CD8-positive, alpha-beta memory T cell (primary cell): ENCODE data around the gene PSMB11. TPM values are rescaled to one million over a fixed set of nuclear protein-coding genes. Genes with fewer than 3 reads are reported as not detected.

Experiments
- CTCF ChIA-PET: fragments of 350-600 bp; sonication (Branson Sonifier 250); formaldehyde crosslinking; loops from one replicate; lab custom pipeline; 2021; ENCODE audit warnings: antibody characterized with exemption; lab: Charles Lee
- POLR2A ChIA-PET: fragments of 350-600 bp; sonication (Branson Sonifier 250); formaldehyde crosslinking; loops from one replicate; lab custom pipeline; 2021; ENCODE audit warnings: antibody characterized with exemption; lab: Charles Lee
- DNase-seq, 5 donors: peaks; one replicate each; pipeline versions ENCODE4 v3.0.0 to v3.0.0-alpha.2; 2020 to 2022; ENCODE audit warnings: mixed read lengths in 1 of 5
- H3K27ac ChIP-seq: one replicate; pipeline ENCODE4 v1.7.0; 2013; ENCODE audit warnings: low read depth, mild to moderate bottlenecking, low read length, moderate library complexity
- H3K27me3 ChIP-seq: 2 replicates; pipeline ENCODE4 v1.7.0; 2013; ENCODE audit warnings: low read length, mild to moderate bottlenecking; ENCODE audit not compliant: insufficient read depth, poor library complexity, severe bottlenecking
- H3K36me3 ChIP-seq: 2 replicates; pipeline ENCODE4 v1.7.0; 2013; ENCODE audit warnings: mild to moderate bottlenecking, low read length, moderate library complexity; ENCODE audit not compliant: insufficient read depth
- H3K4me1 ChIP-seq: 2 replicates; pipeline ENCODE4 v1.7.0; 2013; ENCODE audit warnings: mild to moderate bottlenecking, low read length, moderate library complexity; ENCODE audit not compliant: insufficient read depth
- H3K4me3 ChIP-seq: 2 replicates; pipeline ENCODE4 v1.7.0; 2013; ENCODE audit warnings: mild to moderate bottlenecking, low read length
- H3K9me3 ChIP-seq: 2 replicates; pipeline ENCODE4 v1.7.0; 2013; ENCODE audit warnings: mild to moderate bottlenecking, low read length
- H3K27ac Mint-ChIP-seq, 8 donors: one replicate each; pipeline ENCODE4 v1.8.0; 2020 to 2021; ENCODE audit warnings: mixed read lengths in 8 of 8, mild to moderate bottlenecking in 6 of 8, inconsistent platforms in 3 of 8, moderate library complexity in 3 of 8
- H3K27me3 Mint-ChIP-seq, 2 donors: one replicate each; pipeline ENCODE4 v1.8.0; 2020 to 2021; ENCODE audit warnings: mixed read lengths in 2 of 2, mild to moderate bottlenecking in 1 of 2, moderate library complexity in 1 of 2
- H3K36me3 Mint-ChIP-seq, 3 donors: one replicate each; pipeline ENCODE4 v1.8.0; 2020 to 2021; ENCODE audit warnings: mixed read lengths in 3 of 3, inconsistent platforms in 1 of 3, mild to moderate bottlenecking in 1 of 3
- H3K4me1 Mint-ChIP-seq, 3 donors: one replicate each; pipeline ENCODE4 v1.8.0; 2020 to 2021; ENCODE audit warnings: mixed read lengths in 3 of 3, inconsistent platforms in 1 of 3, mild to moderate bottlenecking in 1 of 3
- H3K4me3 Mint-ChIP-seq, 7 donors: one replicate each; pipeline ENCODE4 v1.8.0; 2020 to 2021; ENCODE audit warnings: mixed read lengths in 7 of 7, mild to moderate bottlenecking in 6 of 7, moderate library complexity in 4 of 7, inconsistent platforms in 2 of 7
- H3K9me3 Mint-ChIP-seq, 5 donors: one replicate each; pipeline ENCODE4 v1.8.0; 2020 to 2022; ENCODE audit warnings: mixed read lengths in 5 of 5, mild to moderate bottlenecking in 3 of 5, moderate library complexity in 2 of 5, inconsistent platforms in 1 of 5
- polyA plus RNA-seq: library from polyadenylated mRNA; unstranded; fragments of 300-500 nt; fragmentation: Illumina TruSeq; gene quantifications from one replicate; pipeline ENCODE4 v1.2.3, GENCODE V29; 2021
- total RNA-seq, 2 experiments: library from RNA; stranded (reverse); gene quantifications; one replicate each; pipeline ENCODE4 v1.2.3, GENCODE V29; 2021

Gene PSMB11
- total and polyA plus RNA-seq, 3 experiments from 2014 or later = not detected

DNA sequence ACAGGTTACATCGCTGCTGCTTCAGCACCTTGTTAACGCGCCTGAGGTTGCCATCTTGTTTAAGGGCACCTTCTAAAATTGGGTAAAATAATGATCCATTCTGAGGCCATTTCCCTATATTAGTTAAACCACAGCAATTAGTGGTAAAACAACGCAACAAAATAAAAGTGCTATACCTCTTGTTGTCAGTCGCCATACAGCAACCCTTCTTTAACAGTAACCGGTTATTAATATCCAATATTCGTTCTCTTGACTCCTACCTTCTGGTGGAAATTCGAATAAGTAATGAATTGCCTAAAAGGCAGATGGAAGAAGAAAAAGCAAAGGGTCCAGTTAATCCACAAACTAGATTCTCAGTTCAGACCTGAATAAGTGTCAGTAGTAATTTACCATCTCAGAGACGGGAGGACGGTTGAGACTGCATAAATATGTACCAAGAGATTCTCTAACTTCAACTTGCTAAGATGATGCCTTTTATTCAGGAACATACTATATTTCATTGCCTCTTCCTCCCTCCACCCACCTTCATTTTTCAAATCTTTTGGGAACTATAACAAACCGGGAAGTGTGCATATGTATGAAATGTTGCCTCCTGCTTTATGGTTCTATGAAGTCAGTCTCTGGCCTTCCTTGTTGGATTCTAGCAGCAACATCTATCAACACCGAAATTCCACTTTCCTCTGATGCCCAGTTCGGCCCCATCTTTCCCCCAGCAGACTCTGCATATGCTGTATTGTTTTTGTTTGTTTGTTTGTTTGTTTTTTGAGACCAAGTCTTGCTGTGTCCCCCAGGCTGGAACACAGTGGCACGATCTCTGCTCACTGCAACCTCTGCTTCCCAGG lies 6.5 kb upstream of the PSMB11 start:
- Histone ChIP-seq H3K36me3 (peaks cover 15% of the 10 kb centered on the region), H3K27ac (peak overlapping the region; percentile 90), H3K4me3 (peak overlapping the region; percentile 80), H3K9me3 (no peaks in the 10 kb centered on the region), H3K4me1 (peaks cover 19% of the 10 kb centered on the region), H3K27me3 (no peaks in the 10 kb centered on the region)
- peaks cover 27 to 36% (median 35%) of the 10 kb centered on the region in 3 donors for H3K4me1 Mint-ChIP-seq
- H3K4me3 Mint-ChIP-seq = peak overlapping the region; percentile 83 to 98 (median 89)
- peaks cover 0 to 1% of the 10 kb centered on the region in 2 donors for H3K27me3 Mint-ChIP-seq
- CTCF ChIA-PET = no interaction called here
- peak overlapping the region; percentile 92 to 100 (median 98) for H3K27ac Mint-ChIP-seq
- no peaks in the 10 kb centered on the region for H3K9me3 Mint-ChIP-seq
- H3K36me3 Mint-ChIP-seq = peaks cover 7 to 33% (median 8%) of the 10 kb centered on the region in 3 donors
- POLR2A ChIA-PET = interaction anchor here (1.0 to 1.4 kb wide), 3 partner anchors 28 to 269 kb away, joined by 3 to 4 read pairs (median 4); partner anchors contain the start of gene OXA1L
- DNase-seq = no peak

GRCh38 chr14:23040100-23040499 lies 1.9 kb upstream of the PSMB11 start:
- Histone ChIP-seq H3K36me3 (no peaks in the 10 kb centered on the region), H3K27ac (no peak overlapping the region), H3K9me3 (no peaks in the 10 kb centered on the region), H3K4me1 (peaks cover 7% of the 10 kb centered on the region), H3K4me3 (no peak overlapping the region), H3K27me3 (no peaks in the 10 kb centered on the region)
- H3K4me1 Mint-ChIP-seq = peaks cover 4 to 8% (median 8%) of the 10 kb centered on the region in 3 donors
- CTCF ChIA-PET = interaction anchor here (1.1 to 2.4 kb wide), 3 partner anchors 17 to 53 kb away, joined by 3 to 9 read pairs (median 5); partner anchors contain the start of gene CDH24
- no peak for DNase-seq
- POLR2A ChIA-PET = no interaction called here
- H3K9me3 Mint-ChIP-seq = no peaks in the 10 kb centered on the region
- H3K27ac Mint-ChIP-seq = no peak overlapping the region
- H3K27me3 Mint-ChIP-seq = peaks cover 1 to 4% of the 10 kb centered on the region in 2 donors
- no peak overlapping the region for H3K4me3 Mint-ChIP-seq
- no peaks in the 10 kb centered on the region for H3K36me3 Mint-ChIP-seq

DNA sequence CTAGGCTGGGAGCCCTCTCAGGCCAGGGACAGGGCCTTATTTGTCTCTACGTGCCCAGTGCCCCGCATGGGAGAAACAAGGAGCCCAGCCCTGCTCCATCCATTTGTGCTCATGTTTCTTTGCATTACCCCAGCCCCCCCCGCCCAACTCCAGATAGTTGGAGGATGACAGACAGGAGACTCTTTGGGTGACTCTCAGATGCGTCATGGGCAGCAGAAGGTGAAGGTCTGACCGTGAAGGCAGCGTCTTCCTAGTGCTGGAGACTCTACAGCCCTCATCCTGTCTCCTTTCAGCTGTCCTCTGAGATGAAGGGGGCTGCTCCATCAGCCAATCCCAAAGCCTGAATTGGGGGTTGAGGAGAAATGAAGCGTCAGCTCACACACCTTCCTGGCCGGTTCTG lies 283 bp upstream of the PSMB11 start:
- H3K27ac Mint-ChIP-seq = no peak overlapping the region
- ChIA-PET POLR2A (no interaction called here), CTCF (no interaction called here)
- Histone ChIP-seq H3K4me1 (no peaks in the 10 kb centered on the region), H3K27ac (no peak overlapping the region), H3K4me3 (no peak overlapping the region), H3K27me3 (no peaks in the 10 kb centered on the region), H3K36me3 (no peaks in the 10 kb centered on the region), H3K9me3 (no peaks in the 10 kb centered on the region)
- H3K9me3 Mint-ChIP-seq = no peaks in the 10 kb centered on the region
- no peak overlapping the region for H3K4me3 Mint-ChIP-seq
- H3K27me3 Mint-ChIP-seq = peaks cover 0 to 4% of the 10 kb centered on the region in 2 donors
- H3K36me3 Mint-ChIP-seq = no peaks in the 10 kb centered on the region
- no peak for DNase-seq
- no peaks in the 10 kb centered on the region for H3K4me1 Mint-ChIP-seq

DNA sequence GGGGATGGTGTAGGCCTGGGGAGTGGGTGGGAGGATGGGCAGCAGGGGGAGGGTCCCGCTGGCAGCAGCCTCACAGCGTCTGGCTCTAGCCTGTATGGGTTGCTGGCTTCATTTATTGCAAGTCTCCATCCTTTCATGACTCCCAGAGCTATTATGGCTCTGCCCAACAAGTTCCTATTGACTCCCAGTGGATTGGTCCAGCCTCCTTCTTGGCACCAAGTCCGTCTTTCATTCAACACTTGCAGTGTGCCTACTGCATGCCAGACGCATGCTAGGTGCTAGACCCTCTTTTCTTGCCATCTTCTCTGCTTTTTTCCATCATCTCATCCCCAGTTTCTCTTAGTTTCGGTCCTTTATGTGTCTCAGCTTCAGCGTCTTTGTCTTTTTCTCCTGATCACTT lies 1.1 kb downstream of the PSMB11 start:
- no peaks in the 10 kb centered on the region for H3K9me3 Mint-ChIP-seq
- H3K27ac Mint-ChIP-seq = peak overlapping the region in 1 of 8 donors; percentile 29
- POLR2A ChIA-PET = interaction anchor here (0.6 kb wide), 1 partner anchor 31 kb away, joined by 4 read pairs; no protein-coding TSS in a partner anchor

DNA sequence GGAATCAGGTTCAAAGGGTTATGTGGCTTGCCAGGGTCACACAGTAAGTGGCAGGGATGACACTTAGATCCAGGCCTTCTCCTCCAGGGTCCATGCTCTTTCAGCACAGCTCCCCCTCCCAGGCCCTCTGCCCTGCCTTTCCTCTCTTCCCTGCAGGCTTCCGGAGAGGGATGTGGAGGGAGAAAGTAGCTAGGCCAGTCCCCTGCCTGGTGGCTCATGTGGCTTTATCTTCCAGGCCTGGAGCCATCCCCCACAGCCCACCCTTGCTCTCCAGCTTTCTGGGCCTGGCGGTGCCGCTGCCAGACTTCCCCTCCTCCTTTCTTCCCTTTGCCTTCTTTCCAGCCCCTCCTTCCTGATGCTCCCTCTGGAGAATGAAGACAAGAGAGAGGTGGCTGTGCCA lies 1.7 kb downstream of the PSMB11 start:
- Mint-ChIP-seq H3K36me3 (no peaks in the 10 kb centered on the region), H3K4me1 (no peaks in the 10 kb centered on the region), H3K27ac (no peak overlapping the region), H3K4me3 (no peak overlapping the region), H3K27me3 (peaks cover 2 to 8% of the 10 kb centered on the region in 2 donors), H3K9me3 (no peaks in the 10 kb centered on the region)
- H3K27me3 ChIP-seq = no peaks in the 10 kb centered on the region
- no peak for DNase-seq
- H3K4me3 ChIP-seq = no peak overlapping the region
- no peaks in the 10 kb centered on the region for H3K4me1 ChIP-seq
- ChIA-PET POLR2A (interaction anchor here (0.6 kb wide), 1 partner anchor 32 kb away, joined by 4 read pairs; no protein-coding TSS in a partner anchor), CTCF (no interaction called here)
- no peaks in the 10 kb centered on the region for H3K9me3 ChIP-seq
- no peak overlapping the region for H3K27ac ChIP-seq
- no peaks in the 10 kb centered on the region for H3K36me3 ChIP-seq

More for the DNA sequence above, 1.1 kb downstream of the PSMB11 start:
- no peak overlapping the region for H3K4me3 Mint-ChIP-seq
- CTCF ChIA-PET = interaction anchor here (1.2 kb wide), 1 partner anchor 57 kb away, joined by 3 read pairs; no protein-coding TSS in a partner anchor
- Histone ChIP-seq H3K4me1 (no peaks in the 10 kb centered on the region), H3K27ac (no peak overlapping the region), H3K36me3 (no peaks in the 10 kb centered on the region), H3K4me3 (no peak overlapping the region), H3K27me3 (no peaks in the 10 kb centered on the region), H3K9me3 (no peaks in the 10 kb centered on the region)
- no peaks in the 10 kb centered on the region for H3K4me1 Mint-ChIP-seq
- H3K36me3 Mint-ChIP-seq = no peaks in the 10 kb centered on the region
- no peak for DNase-seq
- peaks cover 2 to 8% of the 10 kb centered on the region in 2 donors for H3K27me3 Mint-ChIP-seq

- ChIA-PET POLR2A (no interaction called here), CTCF (interaction anchor here (0.6 kb wide), 1 partner anchor 58 kb away, joined by 3 read pairs; no protein-coding TSS in a partner anchor)
- Histone ChIP-seq H3K9me3 (no peaks in the 10 kb centered on the region), H3K27me3 (no peaks in the 10 kb centered on the region), H3K4me1 (no peaks in the 10 kb centered on the region), H3K27ac (no peak overlapping the region), H3K4me3 (no peak overlapping the region), H3K36me3 (no peaks in the 10 kb centered on the region)
- no peaks in the 10 kb centered on the region for H3K4me1 Mint-ChIP-seq
- no peaks in the 10 kb centered on the region for H3K9me3 Mint-ChIP-seq
- no peak overlapping the region for H3K4me3 Mint-ChIP-seq
- H3K36me3 Mint-ChIP-seq = no peaks in the 10 kb centered on the region
- DNase-seq = no peak
- no peak overlapping the region for H3K27ac Mint-ChIP-seq
- peaks cover 2 to 8% of the 10 kb centered on the region in 2 donors for H3K27me3 Mint-ChIP-seq
Observed at GRCh38 chr14:23044840-23045239, 2.8 kb downstream of the PSMB11 start.

GRCh38 chr14:23045419-23046357 lies 3.7 kb downstream of the PSMB11 start:
- Histone ChIP-seq H3K36me3 (no peaks in the 10 kb centered on the region), H3K4me3 (no peak overlapping the region), H3K27me3 (no peaks in the 10 kb centered on the region), H3K27ac (no peak overlapping the region), H3K4me1 (no peaks in the 10 kb centered on the region), H3K9me3 (no peaks in the 10 kb centered on the region)
- ChIA-PET CTCF (interaction anchor here (1.8 kb wide), 1 partner anchor 12 kb away, joined by 4 read pairs; the partner anchor contains the start of gene CDH24), POLR2A (interaction anchor here (0.5 kb wide), 1 partner anchor 332 kb away, joined by 3 read pairs; no protein-coding TSS in a partner anchor)
- H3K4me3 Mint-ChIP-seq = no peak overlapping the region
- no peak overlapping the region for H3K27ac Mint-ChIP-seq
- no peaks in the 10 kb centered on the region for H3K9me3 Mint-ChIP-seq
- no peaks in the 10 kb centered on the region for H3K36me3 Mint-ChIP-seq
- peaks cover 2 to 8% of the 10 kb centered on the region in 2 donors for H3K27me3 Mint-ChIP-seq
- H3K4me1 Mint-ChIP-seq = no peaks in the 10 kb centered on the region
- no peak for DNase-seq
